Stimulated activated CD8-positive, alpha-beta memory T cell treated with anti-CD3 and anti-CD28 coated beads, Interleukin-12 subunit alpha, Interleukin-12 subunit beta, amount 100 ng/mL, for 24 hours (primary cell): ENCODE results near the gene ZMIZ2.
"Not testable (repeated sequence)": the region's sequence is repeated elsewhere in the genome, so short reads cannot be mapped to it uniquely, and the experiment has no call there.

ENCODE experiments used
- DNase-seq: peaks from one replicate; pipeline ENCODE4 v3.0.0-alpha.2; 2020; ENCODE audit errors: extremely low read depth

ZMIZ2 gene

DNA sequence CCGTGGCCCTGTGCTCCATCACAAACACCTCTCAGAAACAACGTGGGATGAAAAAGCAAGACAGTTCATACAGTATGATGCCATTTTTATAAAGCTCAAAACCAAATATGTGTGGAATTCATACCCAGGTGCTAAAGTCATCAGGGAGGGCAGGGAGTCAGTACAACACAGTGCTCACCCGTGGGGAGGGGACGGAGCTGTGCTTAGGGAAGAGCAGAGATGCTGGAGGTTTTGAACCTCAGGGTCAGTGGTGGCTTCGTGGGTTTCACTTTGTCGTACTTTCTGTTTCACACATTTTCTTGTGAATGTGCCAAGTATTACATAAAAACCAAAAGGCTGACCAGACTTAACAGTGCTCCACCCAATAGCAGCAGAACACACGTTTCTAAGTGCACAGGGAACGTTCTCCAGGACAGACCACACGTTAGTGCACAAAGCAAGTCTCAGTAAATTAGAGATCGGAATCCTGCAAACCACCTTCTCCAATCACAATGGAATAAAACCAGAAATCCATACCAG lies 21.2 kb downstream of the ZMIZ2 start:
- DNase-seq = no peak

DNA sequence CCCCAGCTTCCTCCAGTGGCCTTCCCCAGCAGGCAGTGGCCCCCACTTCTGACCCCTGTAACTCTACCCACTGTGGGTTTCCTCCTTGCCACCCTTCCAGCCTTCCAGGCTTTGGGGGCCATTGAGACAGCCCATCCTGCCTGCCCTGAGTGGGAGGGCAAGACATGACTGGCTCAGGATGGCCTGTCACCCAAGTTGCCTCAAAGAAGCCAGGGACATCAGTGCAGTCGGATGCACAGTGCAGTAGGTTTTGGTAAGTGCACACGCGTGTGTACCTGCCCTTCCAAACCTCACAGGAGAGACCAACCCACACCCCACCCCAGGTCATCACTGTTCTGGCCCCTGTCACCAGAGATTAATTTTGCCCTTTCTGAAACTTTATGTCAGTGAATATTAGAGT lies 22.7 kb downstream of the ZMIZ2 start:
- no peak for DNase-seq

DNA sequence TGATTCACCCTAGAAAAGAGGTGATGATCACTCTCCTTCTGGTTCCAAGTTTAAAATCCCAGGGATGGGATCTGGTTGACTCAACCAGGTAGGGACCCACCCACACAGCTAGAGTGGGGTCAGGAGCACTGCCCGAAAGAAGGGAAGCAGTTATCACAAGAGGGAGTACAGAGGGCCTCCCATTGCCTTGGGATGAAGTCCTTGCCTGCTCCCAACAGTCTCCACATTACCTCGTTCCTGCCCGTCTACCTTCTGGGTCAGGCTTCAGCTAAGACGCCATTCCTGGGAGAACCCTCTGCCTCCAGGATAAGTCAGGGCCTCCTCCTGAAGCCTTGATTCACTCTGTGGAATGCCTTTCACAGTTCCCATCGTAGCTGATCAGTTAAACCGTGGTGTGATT lies 23.8 kb downstream of the ZMIZ2 start:
- DNase-seq = no peak

DNA sequence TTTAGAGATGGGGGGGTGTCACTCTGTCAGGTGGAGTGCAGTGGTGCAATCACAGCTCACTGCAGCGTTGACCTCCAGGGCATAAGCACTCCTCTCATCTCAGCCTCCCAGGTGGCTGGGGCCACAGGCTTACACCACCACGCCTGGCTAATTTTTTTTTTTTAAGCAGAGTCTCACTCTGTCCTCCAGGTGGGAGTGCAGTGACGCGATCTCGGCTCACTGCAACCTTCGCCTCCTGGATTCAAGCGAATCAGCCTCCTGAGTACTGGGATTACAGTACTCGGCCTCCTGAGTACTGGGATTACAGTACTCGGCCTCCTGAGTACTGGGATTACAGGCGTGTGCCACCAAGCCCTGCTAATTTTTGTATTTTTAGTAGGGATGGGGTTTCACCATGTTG lies 24.2 kb downstream of the ZMIZ2 start:
- DNase-seq = no peak

DNA sequence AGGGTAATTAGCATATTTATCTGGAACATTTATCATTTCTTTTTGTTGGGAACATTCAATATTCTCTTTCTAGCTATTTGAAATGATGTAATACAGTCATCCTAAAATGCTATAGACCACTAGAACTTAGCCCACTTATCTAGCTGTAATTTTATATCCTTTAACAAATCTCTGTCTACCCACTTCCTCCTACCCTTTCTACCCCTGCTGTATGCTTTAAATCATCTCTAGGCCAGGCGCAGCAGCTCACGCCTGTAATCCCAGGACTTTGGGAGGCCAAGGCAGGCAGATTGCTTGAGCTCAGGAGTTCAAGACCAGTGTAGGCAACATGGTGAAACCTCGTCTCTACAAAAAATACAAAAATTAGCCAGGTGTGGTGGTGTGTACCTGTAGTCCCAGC lies 25.8 kb downstream of the ZMIZ2 start:
- DNase-seq = not testable (repeated sequence)

DNA sequence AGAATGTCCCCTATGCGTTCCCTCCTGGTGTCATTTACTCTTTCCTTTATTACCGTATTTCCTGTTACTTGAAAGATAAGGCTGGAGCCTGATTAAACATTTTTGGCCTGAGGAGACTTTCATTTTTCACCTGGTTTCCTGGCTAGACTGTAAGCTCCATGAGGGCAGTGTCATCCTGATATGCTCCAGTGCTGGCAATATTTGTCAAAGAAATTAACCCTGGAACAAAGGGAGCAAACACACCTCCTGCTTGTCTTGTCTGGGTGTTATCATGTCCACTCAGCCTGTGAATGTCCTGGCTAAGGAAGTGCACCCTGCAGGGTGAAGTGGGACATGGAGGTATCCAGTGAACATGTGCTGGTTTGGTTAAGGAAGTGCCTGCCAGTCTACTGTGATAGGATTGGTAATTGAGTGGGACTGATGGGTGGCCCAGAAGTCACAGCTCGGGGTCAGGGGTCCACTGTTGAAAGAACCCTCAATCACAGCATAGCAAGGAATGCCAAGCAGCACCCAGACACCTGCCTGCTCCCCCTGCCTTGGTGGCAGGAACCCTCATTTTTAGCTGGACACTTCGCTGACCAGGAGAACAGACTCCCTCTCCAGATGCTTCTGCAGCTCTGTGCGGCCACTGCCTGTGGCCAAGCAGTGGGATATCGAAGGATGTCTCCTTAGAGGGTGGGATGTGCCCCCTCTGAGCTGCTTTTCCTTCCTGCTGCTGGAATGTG lies 26.9 kb downstream of the ZMIZ2 start:
- no peak for DNase-seq

DNA sequence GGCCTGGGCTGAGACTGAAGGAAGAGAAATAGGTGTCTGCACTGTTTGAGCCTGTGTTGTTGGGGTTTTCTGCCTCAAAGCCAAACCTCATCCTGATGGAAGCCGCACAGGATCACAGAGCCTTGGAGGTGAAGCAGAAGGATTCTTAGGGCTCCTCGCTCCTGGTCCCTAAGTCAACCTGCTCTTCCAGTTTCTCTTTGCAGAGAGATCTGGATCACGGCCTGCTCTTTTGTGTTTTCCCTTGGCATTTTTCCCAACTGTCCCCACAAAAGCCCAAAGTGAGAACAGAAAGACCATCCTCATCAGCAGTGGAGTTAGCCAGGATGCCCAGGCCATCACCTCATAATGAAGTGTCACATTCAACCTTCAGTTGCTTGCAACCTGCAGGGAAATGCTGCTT lies 27.6 kb downstream of the ZMIZ2 start:
- DNase-seq = no peak

DNA sequence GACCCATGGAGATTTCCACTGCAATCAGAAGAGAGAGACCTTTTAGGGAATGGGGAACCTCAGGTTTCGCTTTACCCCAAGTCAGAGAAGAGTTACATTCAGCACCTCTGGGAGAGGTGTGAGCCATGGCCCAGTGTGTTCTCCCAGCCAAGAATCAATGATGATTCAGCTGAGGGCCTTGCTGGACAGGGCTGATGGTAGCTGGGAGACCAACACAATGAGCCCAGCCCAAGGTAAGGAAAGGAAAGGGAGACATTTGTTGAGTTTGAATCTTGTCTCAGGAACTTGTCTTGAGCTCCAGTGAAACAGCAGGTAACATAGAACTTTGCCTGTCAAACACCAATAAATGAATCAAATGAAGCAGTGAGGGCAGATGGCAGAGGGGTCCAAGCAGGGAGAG lies 33.8 kb downstream of the ZMIZ2 start:
- DNase-seq = no peak

DNA sequence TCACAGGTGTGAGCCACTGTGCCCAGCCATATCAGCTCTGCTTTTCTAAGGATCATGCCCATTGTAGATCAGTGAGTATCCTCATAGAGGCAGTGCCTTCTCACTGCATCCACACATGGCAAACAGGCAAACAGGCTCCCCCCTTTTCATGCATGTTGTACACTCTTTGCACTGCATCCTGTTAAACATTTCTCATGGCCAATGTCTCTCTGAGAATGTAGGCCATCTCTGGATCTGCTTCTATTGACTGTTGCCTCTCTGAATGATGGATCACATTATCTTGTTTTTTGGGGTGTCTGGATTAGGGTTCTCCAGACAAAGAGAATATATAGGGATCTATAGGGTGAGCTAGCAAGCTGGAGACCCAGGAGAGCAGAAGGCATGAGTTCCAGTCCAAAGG lies 34.8 kb downstream of the ZMIZ2 start:
- no peak for DNase-seq

DNA sequence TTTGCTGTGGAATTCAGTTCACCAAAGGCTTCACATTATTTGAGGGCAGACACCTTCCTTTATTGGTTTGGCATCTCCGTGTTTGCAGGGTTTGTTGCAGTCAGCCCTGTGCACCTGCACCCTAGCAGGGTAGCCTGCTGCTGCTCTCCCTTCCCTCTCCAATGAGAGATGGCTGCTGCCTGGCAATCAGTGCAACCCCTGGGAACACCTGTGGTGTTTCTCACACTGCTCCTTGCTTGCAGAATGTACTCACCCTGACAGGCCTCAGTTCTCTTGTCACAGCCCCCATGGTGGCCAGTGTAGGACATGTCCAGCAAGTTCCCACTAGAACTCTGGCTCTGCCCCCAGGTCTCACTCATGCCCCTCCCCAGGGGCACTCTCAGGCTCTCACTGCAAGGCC lies 35.7 kb downstream of the ZMIZ2 start:
- no peak for DNase-seq

DNA sequence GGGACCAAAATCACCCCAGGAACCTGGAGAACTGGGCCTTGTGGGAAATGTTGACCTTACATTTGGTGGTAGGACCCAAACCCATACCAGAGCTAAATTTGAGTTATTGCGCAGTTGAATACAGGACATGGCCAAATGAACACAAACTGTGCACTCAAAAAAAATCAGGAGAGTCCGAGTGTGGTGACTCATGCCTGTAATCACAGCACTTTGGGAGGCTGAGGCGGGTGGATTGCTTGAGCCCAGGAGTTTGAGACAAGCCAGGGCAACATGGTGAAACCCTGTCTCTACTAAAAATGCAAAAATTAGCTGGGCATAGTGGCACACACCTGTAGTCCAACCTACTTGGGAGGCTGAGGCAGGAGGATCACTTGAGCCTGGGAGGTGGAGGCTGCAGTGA lies 36.6 kb downstream of the ZMIZ2 start:
- DNase-seq = not testable (repeated sequence)

DNA sequence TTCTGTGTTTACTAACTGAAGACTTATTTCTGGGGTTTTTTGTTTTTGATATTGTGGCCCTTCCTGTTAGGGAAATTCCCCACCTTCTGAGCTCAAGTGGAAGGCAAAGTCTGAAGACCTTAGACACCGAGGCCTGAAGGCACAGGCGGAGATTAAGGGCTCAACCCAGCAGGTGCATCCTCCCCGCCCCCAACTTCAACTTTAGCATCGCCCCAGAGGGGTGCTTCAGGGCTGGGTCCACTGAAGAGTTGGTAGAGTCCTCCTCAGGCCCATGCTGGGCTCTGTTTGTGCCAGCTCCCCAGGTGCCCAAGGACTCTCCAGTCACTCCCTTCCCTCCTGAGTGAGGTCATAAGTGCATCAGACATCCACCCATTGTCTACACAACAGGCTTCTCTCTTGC lies 38.4 kb downstream of the ZMIZ2 start:
- no peak for DNase-seq

DNA sequence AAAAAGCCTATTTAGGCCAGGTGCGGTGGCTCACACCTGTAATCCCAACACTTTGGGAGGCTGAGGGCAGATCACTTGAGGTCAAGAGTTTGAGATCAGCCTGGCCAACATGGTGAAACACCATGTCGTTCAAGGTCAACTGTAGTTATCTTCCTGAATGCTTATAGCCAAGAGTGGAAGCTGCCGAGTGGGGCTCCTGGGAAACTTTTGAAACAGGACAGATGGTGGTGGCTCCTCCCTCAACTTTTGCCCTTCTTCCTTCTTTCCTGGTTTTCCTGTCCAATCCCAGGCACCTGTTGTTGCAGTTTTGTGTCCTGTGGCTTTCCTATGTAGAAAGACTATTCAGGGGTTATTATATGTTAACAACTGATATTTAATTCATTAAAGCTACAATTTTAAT lies 39.1 kb downstream of the ZMIZ2 start:
- no peak for DNase-seq

DNA sequence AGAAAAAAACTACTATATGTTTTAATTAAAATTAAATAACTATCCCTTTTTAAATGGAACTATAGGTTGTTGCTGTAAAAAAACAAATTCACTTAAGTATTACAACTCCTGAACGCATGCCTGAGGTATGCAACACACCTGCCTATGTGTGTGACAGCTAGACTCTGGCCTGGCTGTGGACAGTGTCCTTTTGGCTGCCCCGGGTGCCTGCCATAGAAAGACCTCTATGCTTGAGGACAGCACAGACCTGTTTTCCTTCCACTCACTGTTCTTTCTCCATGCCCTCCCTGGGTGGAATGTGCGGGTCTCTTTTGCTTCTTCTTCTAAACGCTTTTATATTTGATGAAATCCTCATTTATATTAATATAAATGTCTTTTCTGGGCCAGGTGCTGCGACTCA lies 41.3 kb downstream of the ZMIZ2 start:
- DNase-seq = no peak

DNA sequence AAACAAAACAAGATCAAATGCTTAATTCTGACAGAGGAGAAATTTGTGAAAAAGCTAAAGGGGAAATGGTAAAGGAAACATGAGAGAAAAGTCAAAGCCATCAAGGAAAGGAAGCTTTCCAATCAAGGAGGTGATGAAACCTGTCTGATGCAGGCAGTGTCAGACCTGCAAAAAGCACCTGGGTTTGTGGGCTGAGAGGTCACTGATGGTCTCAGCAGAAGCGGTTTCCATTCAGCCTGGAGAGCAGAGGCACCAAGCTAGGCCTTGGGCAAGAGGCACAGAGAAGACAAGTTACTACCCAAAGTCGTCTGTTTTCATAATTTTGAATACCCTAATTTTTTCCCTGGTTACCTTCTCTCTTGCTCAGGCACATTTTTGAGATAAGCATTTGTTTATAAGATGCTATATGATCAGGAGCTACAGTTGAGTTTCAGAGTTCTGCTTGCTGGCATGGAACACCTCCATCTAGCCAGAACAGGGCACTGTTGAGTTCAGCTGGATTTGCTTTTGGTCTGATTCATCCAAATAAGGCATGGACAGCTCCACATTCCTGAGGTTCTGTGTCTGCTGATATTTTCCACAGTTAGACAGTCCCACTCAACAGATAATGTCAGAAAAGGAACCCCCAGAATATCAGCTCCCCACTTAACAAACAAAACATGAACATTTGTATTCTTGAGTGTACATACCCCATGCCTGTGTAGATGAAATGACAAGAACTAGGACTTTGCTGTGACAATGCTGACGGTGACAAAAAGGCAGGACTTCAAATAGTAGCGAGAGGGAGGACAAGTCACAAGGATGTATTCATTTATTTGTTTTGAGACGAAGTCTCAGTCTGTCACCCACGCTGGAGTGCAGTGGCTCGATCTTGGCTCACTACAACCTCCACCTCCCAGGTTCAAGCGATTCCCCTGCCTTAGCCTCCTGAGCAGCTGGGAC lies 42.9 kb downstream of the ZMIZ2 start:
- DNase-seq = no peak

DNA sequence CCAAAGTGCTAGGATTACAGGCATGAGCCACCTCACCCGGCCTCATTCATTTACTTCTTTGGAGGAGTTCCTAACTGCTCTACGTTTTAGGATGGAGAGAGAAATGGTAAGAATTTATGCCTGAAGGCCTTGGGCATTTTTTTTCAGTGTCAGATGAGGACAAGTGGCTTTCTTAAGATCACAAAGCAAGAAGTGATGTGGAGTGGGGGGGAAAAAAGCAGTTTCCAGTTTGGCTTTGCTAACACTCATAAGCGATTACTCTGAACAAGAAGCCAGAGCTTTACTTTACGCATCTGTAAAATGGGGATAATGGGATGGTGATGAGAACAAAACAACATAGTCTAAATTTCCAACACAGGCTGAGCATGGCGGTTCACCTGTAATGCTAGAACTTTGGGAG lies 45.3 kb downstream of the ZMIZ2 start:
- no peak for DNase-seq

DNA sequence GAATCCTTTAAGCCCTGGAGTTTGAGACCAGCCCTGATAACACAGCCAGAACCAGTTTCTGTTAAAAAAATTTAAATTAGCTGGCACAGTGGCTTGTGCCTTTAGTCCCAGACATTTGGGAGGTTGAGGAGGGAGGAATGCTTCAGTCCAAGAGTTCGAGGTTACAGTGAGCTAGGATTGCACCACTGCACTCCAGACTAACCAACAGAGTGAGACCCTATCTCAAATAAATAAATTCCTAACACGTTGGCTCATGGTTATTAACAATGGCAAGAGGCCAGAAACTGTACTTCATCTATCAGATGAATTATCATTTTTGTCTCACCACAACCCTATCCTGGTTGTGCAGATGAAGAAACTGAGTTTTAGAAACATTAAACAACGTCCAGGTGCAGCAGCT lies 45.7 kb downstream of the ZMIZ2 start:
- DNase-seq = no peak

DNA sequence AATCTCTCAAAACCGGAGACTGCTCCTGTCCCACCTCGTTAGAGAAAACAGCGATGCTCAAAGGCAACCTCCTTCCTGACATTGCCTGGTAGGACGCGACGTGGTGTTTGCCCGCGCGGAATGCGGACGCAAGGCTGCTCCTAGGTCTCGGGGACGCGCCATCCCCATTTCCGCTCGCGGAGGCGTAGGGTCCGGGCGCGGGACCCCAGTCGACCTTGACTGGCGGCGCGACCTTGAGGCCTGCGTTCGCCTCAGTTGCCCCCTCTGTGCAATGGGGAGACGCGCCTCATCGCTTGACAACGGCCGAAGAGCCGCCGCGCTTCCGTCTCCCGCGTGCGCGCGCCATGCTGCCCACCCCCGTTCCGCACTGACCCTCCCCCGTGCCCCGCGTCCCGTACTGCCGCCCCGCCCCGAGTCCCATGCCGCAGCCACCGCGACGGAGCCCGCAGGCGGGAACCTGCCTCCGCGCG lies 47.4 kb downstream of the ZMIZ2 start:
- DNase-seq = no peak

DNA sequence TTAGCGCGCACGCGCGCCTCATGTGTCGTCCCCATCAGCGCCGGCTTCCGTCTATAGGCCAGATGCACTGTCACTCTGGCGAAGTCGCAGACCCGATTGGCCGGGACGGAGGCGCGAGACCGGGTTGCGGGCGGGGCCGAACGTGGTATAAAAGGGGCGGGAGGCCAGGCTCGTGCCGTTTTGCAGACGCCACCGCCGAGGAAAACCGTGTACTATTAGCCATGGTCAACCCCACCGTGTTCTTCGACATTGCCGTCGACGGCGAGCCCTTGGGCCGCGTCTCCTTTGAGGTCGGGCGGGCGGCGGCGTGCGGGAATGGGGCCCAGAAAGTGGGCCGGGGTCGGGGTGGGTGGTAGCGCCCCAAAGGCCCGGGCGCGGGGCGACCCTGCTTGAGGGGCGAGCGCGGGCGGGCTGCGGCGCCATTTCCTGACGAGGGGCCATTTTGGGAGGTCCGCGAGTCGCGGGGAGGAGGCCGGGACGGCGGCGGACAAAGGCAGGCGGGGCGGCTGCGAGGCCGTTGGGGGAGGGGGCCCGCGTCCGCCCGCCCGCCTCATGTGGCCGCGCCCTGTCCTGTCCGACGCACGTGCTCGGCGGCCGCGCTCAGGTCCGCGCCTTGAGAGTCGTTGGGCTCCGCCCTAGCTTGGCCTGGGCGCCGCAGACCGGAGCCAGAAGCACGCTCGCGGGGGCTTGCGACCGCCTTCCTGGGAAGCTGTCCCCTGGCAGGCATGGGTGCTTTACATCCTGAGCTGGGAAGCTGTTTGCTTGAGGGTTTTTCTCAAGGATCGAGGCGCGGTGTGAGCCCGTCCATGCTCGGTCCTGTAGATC lies 48.1 kb downstream of the ZMIZ2 start, which contains the start of gene PPIA:
TSS of gene PPIA (plus strand) at position 178 of the 825 bp plus-strand sequence. CDS start at position 222, 44 bp downstream.
- peak; percentile 90 for DNase-seq

DNA sequence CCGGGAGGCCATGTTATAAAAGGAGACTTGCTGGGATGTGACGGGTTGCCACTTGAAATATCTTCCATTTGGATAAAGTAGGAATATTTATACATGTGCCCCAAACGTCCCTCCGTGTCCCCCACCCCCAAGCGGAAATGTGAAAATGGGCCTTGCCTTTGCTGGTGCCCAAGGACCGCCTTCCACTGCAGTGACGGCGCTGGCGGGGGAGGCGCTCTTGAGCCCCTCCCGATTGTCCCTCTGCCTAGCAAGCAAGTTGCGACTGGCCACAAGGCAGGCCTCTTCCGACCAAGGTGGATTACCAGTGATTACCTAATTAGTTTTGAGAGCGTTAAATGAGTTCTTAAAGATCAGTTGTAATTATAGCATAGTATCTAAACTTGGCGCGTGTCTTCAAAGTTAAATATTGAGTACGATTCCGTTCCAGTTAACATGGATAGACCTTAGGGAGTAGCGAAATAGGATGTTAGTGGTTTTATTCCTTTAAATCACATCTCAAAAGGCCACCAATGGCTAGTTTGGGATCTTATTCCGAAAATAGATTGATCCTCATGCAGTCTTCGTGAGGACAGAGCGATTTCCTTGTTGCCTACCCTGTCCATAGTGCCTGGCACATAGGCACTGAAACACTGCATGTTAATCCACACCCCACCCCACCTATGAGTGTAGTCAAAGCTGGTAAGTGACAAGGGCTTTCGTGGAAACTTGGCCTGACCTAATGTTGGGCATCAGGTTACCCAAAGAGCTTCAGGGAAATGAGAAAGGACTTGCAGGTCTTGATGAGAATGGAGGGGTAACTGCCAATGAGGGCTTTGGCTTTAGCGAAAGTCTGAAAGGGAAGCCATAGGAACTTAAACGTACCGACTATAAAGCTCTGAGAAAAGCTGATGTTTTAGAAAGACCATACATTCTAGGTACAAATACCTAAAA lies 48.9 kb downstream of the ZMIZ2 start:
- DNase-seq = peak; percentile 52
